Endodermal cell (in vitro differentiated cells): ENCODE results near the gene NNMT. TPM values are rescaled to one million over a fixed set of nuclear protein-coding genes. Genes with fewer than 3 reads are reported as not detected.
A peak's percentile ranks its signal among the peaks of the same experiment; 100 is the strongest.

ENCODE experiments used
- DNase-seq: peaks from one replicate; pipeline ENCODE4 v3.0.0-alpha.2; 2017
- H3K27ac ChIP-seq: 2 replicates; pipeline ENCODE4 v1.5.1; 2013; ENCODE audit warnings: mild to moderate bottlenecking, low read depth, low read length, moderate library complexity
- H3K27me3 ChIP-seq: 2 replicates; pipeline ENCODE4 v1.6.1; 2013; ENCODE audit warnings: mild to moderate bottlenecking, low read length, moderate library complexity; ENCODE audit not compliant: insufficient read depth, control insufficient read depth, poor library complexity, severe bottlenecking
- H3K36me3 ChIP-seq: 2 replicates; pipeline ENCODE4 v1.7.0; 2013; ENCODE audit warnings: mild to moderate bottlenecking, low read length, moderate library complexity; ENCODE audit not compliant: control insufficient read depth, insufficient read depth
- H3K4me1 ChIP-seq: one replicate; pipeline ENCODE4 v1.7.0; 2013; ENCODE audit warnings: low read length; ENCODE audit not compliant: control insufficient read depth, insufficient read depth
- H3K4me3 ChIP-seq: 2 replicates; pipeline ENCODE4 v1.5.1; 2013; ENCODE audit warnings: mild to moderate bottlenecking, low read length, moderate library complexity
- H3K9ac ChIP-seq: 2 replicates; pipeline ENCODE4 v1.6.1; 2013; ENCODE audit warnings: mild to moderate bottlenecking, low read length, moderate library complexity; ENCODE audit not compliant: poor library complexity, severe bottlenecking; ENCODE audit errors: extremely low read depth
- H3K9me3 ChIP-seq: 2 replicates; pipeline ENCODE4 v1.6.1; 2013; ENCODE audit warnings: mild to moderate bottlenecking, low read length, moderate library complexity; ENCODE audit not compliant: control insufficient read depth
- H3K27ac Mint-ChIP-seq: 2 replicates; pipeline ENCODE4 v1.8.0; 2020; ENCODE audit warnings: mixed read lengths
- H3K27me3 Mint-ChIP-seq: 2 replicates; pipeline ENCODE4 v1.8.0; 2021; ENCODE audit warnings: mild to moderate bottlenecking, mixed read lengths; ENCODE audit not compliant: insufficient read depth
- H3K36me3 Mint-ChIP-seq: 2 replicates; pipeline ENCODE4 v1.8.0; 2020; ENCODE audit warnings: low read depth, mixed read lengths
- H3K4me1 Mint-ChIP-seq: 2 replicates; pipeline ENCODE4 v1.8.0; 2020; ENCODE audit warnings: mixed read lengths
- H3K4me3 Mint-ChIP-seq: 2 replicates; pipeline ENCODE4 v1.8.0; 2020; ENCODE audit warnings: mild to moderate bottlenecking, moderate library complexity, mixed read lengths
- H3K9me3 Mint-ChIP-seq: 2 replicates; pipeline ENCODE4 v1.8.0; 2020; ENCODE audit warnings: mild to moderate bottlenecking, mixed read lengths
- WGBS, 2 experiments: methylation state at CpG; one replicate each; pipeline versions ENCODE4 v1.1.5 to v1.1.7; 2013; ENCODE audit warnings: missing lambda C conversion rate in 2 of 2, mixed read lengths in 1 of 2; ENCODE audit not compliant: insufficient coverage in 1 of 2, insufficient read length in 1 of 2; 5-methylcytosine and 5-hydroxymethylcytosine counted together
- total RNA-seq, 2 donors: library from RNA; stranded (reverse); fragmentation: NEBNext Ultra II Directional in 1 of 2; extraction: Animal tissue kit (Norgen Biotek cat#: 25700) in 1 of 2; gene quantifications; 2 replicates in 1 of 2; 3 replicates in 1 of 2; pipeline ENCODE4 v1.2.1, GENCODE V29; 2021
- TF ChIP-seq, protein P1 (sequence below): fragments of 200-600 bp; sonication (generic); conservative IDR thresholded peaks from 2 replicates; pipeline ENCODE4 v1.5.0; 2021; ENCODE audit warnings: antibody characterized with exemption, mild to moderate bottlenecking

The NNMT gene
- total RNA-seq, 2 donors from 2014 or later = not detected

DNA sequence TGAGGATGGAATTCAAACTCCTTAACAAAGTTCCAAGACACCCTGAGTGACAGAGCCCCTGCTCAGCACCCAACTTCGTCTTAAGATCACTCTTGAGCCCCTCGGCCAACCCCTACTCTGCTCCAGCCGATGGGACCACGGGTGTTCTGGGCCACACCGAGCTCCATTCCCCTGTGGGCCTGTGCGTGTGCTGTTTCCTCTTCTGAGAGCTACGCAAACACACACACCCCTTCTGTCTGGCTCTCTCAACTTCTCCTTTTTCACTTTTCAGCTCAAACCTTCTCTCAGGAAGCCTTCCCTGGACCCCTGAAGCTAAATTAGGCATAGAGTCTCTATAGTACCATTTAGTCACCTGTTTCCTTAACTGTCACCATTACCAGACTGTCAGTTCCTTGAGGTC lies 37.5 kb upstream of the NNMT start:
- Histone ChIP-seq H3K27me3 (no peaks in the 10 kb centered on the region), H3K9me3 (no peaks in the 10 kb centered on the region), H3K4me3 (no peak overlapping the region), H3K27ac (peak overlapping the region; percentile 92), H3K36me3 (no peaks in the 10 kb centered on the region), H3K9ac (no peak overlapping the region), H3K4me1 (no peaks in the 10 kb centered on the region)
- Mint-ChIP-seq H3K27ac (no peak overlapping the region), H3K9me3 (no peaks in the 10 kb centered on the region), H3K4me1 (peaks cover 2% of the 10 kb centered on the region), H3K27me3 (peaks cover 7% of the 10 kb centered on the region), H3K4me3 (no peak overlapping the region), H3K36me3 (no peaks in the 10 kb centered on the region)
- WGBS, 2 experiments = 85 to 94% methylated on average over 5 to 7 of the region's 7 CpGs
- no peak for DNase-seq
- TF ChIP-seq, protein P1, sequence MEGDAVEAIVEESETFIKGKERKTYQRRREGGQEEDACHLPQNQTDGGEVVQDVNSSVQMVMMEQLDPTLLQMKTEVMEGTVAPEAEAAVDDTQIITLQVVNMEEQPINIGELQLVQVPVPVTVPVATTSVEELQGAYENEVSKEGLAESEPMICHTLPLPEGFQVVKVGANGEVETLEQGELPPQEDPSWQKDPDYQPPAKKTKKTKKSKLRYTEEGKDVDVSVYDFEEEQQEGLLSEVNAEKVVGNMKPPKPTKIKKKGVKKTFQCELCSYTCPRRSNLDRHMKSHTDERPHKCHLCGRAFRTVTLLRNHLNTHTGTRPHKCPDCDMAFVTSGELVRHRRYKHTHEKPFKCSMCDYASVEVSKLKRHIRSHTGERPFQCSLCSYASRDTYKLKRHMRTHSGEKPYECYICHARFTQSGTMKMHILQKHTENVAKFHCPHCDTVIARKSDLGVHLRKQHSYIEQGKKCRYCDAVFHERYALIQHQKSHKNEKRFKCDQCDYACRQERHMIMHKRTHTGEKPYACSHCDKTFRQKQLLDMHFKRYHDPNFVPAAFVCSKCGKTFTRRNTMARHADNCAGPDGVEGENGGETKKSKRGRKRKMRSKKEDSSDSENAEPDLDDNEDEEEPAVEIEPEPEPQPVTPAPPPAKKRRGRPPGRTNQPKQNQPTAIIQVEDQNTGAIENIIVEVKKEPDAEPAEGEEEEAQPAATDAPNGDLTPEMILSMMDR = no peak

DNA sequence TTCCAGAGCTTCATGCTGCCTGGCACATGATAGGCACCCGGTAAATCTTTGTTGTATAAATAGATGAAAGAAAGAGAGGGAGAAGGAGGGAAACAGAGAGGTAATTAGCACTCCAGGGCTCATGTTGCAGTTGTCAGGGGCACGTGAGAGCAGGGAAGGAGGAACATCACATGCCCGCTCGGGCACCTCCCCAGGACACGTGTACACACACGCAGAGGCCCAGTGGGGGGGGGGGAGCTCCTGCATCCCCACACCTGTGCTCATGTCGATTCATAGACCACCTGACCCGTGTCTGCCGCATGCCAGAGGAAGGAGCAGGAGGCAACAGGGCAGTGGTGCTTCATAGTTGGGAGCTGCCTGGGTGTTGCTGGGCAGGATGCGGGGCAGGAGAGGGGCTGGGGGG lies 37.1 kb upstream of the NNMT start:
- Histone ChIP-seq H3K4me3 (no peak overlapping the region), H3K9ac (no peak overlapping the region), H3K4me1 (no peaks in the 10 kb centered on the region), H3K27ac (no peak overlapping the region), H3K27me3 (no peaks in the 10 kb centered on the region), H3K9me3 (no peaks in the 10 kb centered on the region), H3K36me3 (no peaks in the 10 kb centered on the region)
- Mint-ChIP-seq H3K9me3 (no peaks in the 10 kb centered on the region), H3K27me3 (peaks cover 7% of the 10 kb centered on the region), H3K36me3 (no peaks in the 10 kb centered on the region), H3K27ac (no peak overlapping the region), H3K4me3 (no peak overlapping the region), H3K4me1 (peaks cover 2% of the 10 kb centered on the region)
- no peak for DNase-seq
- TF ChIP-seq, protein P1 = no peak
- WGBS, 2 experiments = 80 to 85% methylated on average over 6 to 10 of the region's 10 CpGs

DNA sequence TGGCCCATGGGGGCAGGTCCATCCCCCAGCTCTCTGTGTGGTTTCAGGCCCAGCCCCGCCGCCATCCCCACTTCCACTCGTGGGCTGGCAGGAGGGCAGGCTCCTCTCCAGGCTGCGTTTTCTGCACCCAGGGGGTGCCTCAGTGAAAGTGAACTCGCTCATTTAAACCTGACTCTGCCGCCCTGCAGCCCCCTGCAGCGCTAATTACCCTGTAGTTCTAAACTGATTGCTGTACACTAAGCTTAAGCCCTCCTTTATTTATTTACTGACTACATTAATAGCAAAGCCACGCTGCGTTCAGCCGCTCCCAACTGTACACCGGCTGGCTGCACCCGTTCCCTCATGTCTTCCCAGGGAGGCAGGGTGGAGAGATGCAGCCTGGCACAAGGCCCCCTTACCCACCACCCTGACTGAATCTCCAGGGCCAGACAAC lies 36.6 kb upstream of the NNMT start:
- DNase-seq = no peak
- no peak overlapping the region for H3K4me3 Mint-ChIP-seq
- H3K36me3 ChIP-seq = no peaks in the 10 kb centered on the region
- no peak overlapping the region for H3K27ac Mint-ChIP-seq
- no peaks in the 10 kb centered on the region for H3K9me3 ChIP-seq
- 90 to 94% methylated on average over 10 to 12 of the region's 12 CpGs for WGBS, 2 experiments
- no peaks in the 10 kb centered on the region for H3K36me3 Mint-ChIP-seq
- H3K9me3 Mint-ChIP-seq = no peaks in the 10 kb centered on the region
- H3K27me3 ChIP-seq = no peaks in the 10 kb centered on the region
- peaks cover 2% of the 10 kb centered on the region for H3K4me1 Mint-ChIP-seq
- H3K27me3 Mint-ChIP-seq = peaks cover 7% of the 10 kb centered on the region
- H3K27ac ChIP-seq = no peak overlapping the region
- H3K4me1 ChIP-seq = no peaks in the 10 kb centered on the region
- TF ChIP-seq, protein P1 = no peak
- no peak overlapping the region for H3K4me3 ChIP-seq
- H3K9ac ChIP-seq = no peak overlapping the region
